ENCODE data around the gene HCRTR1.

GRCh38 chr1:31593770-31594632 lies 23.5 kb upstream of the HCRTR1 start:
- TF ChIP-seq POLR2A (IDR thresholded peaks at IDR 0.05; ENCODE audit: low read depth, low read length): no peak
- TF ChIP-seq PAX5 (IDR thresholded peaks at IDR 0.05; ENCODE audit: insufficient read depth, low read length, severe bottlenecking): no peak
- no peak for TF ChIP-seq POLR2AphosphoS5 (IDR thresholded peaks at IDR 0.05; ENCODE audit: low read depth, low read length)
- TF ChIP-seq SPI1 (IDR thresholded peaks at IDR 0.05; ENCODE audit: low read depth, low read length): peak; percentile 55
- TF ChIP-seq TAF1 (IDR thresholded peaks at IDR 0.05; ENCODE audit: low read depth, low read length): no peak
